GM12892 (cell line): ENCODE data around the gene SLC38A10.

ENCODE experiments used
- POLR2A ChIP-seq: IDR thresholded peaks from 2 replicates; pipeline ENCODE4 v1.6.1; 2011; ENCODE audit warnings: low read depth, low read length, control low read depth
- POLR2AphosphoS5 ChIP-seq: IDR thresholded peaks from 2 replicates; pipeline ENCODE4 v1.6.1; 2011; ENCODE audit warnings: low read depth, low read length, control low read depth

GRCh38 chr17:81264640-81265039 is 30.5 kb downstream of the SLC38A10 start:
- TF ChIP-seq POLR2AphosphoS5 (no peak), POLR2A (no peak)
